ENCODE data around the gene RGS14. TPM values are rescaled to one million over a fixed set of nuclear protein-coding genes. Genes with fewer than 3 reads are reported as not detected.

Gene RGS14
- total and polyA plus RNA-seq, 4 donors = 9.3 to 32.8 (median 23.1) TPM

GRCh38 chr5:177325868-177326381, 31.8 kb upstream of the RGS14 start:
- no peak overlapping the region for H3K9ac ChIP-seq (ENCODE audit: insufficient read depth in 1 of 2, low read length in 2 of 2)
- no peak overlapping the region for H3K27ac ChIP-seq (ENCODE audit: low read depth in 1 of 2, low read length in 1 of 2)
- no peak for ATAC-seq (ENCODE audit: insufficient read depth, low FRiP score)
- no peak for DNase-seq
- H3K4me1 ChIP-seq (ENCODE audit: control insufficient read depth in 5 of 5, insufficient read depth in 5 of 5, low read length in 5 of 5) = peaks cover 0 to 2% (median 0%) of the 10 kb centered on the region in 5 donors
- TF ChIP-seq CTCF (IDR thresholded peaks at IDR 0.05; ENCODE audit: control extremely low read depth, extremely low read depth) = no peak
- peaks cover 0 to 19% (median 0%) of the 10 kb centered on the region in 4 donors for H3K36me3 ChIP-seq (ENCODE audit: control insufficient read depth in 4 of 4, insufficient read depth in 4 of 4, low read length in 4 of 4)
- 89 to 90% methylated on average over 1 of the region's 1 CpG for WGBS, 2 donors
- peaks cover 0 to 2% (median 0%) of the 10 kb centered on the region in 4 donors for H3K9me3 ChIP-seq (ENCODE audit: control insufficient read depth in 4 of 4, insufficient read depth in 3 of 4, low read length in 3 of 4)
- H3K4me3 ChIP-seq = no peak overlapping the region
- no peaks in the 10 kb centered on the region for H3K27me3 ChIP-seq (ENCODE audit: control insufficient read depth in 3 of 3, insufficient read depth in 3 of 3, low read length in 2 of 3)

- H3K36me3 ChIP-seq (ENCODE audit: control insufficient read depth in 4 of 4, insufficient read depth in 4 of 4, low read length in 4 of 4) = peaks cover 0 to 33% (median under 1%) of the 10 kb centered on the region in 4 donors
- ATAC-seq (ENCODE audit: insufficient read depth, low FRiP score) (peak; percentile 41), DNase-seq (peak in 2 of 3 donors; percentile 10 to 55)
- peak overlapping the region; percentile 49 to 61 for H3K27ac ChIP-seq (ENCODE audit: low read depth in 1 of 2, low read length in 1 of 2)
- H3K4me1 ChIP-seq (ENCODE audit: control insufficient read depth in 5 of 5, insufficient read depth in 5 of 5, low read length in 5 of 5) = peaks cover 0 to 2% (median 0%) of the 10 kb centered on the region in 5 donors
- no peak for TF ChIP-seq CTCF (IDR thresholded peaks at IDR 0.05; ENCODE audit: control extremely low read depth, extremely low read depth)
- WGBS, 2 donors = 74 to 79% methylated on average over 28 of the region's 28 CpGs
- H3K9me3 ChIP-seq (ENCODE audit: control insufficient read depth in 4 of 4, insufficient read depth in 3 of 4, low read length in 3 of 4) = peaks cover 0 to 2% (median 0%) of the 10 kb centered on the region in 4 donors
- H3K9ac ChIP-seq (ENCODE audit: insufficient read depth in 1 of 2, low read length in 2 of 2) = no peak overlapping the region
- no peak overlapping the region for H3K4me3 ChIP-seq
- H3K27me3 ChIP-seq (ENCODE audit: control insufficient read depth in 3 of 3, insufficient read depth in 3 of 3, low read length in 2 of 3) = no peaks in the 10 kb centered on the region
Measured at GRCh38 chr5:177327539-177328522, 29.9 kb upstream of the RGS14 start.

- DNase-seq = no peak
- Histone ChIP-seq H3K27me3 (ENCODE audit: control insufficient read depth in 3 of 3, insufficient read depth in 3 of 3, low read length in 2 of 3) (no peaks in the 10 kb centered on the region), H3K9ac (ENCODE audit: insufficient read depth in 1 of 2, low read length in 2 of 2) (no peak overlapping the region), H3K9me3 (ENCODE audit: control insufficient read depth in 4 of 4, insufficient read depth in 3 of 4, low read length in 3 of 4) (peaks cover 0 to 2% (median 0%) of the 10 kb centered on the region in 4 donors), H3K27ac (ENCODE audit: low read depth in 1 of 2, low read length in 1 of 2) (no peak overlapping the region), H3K4me3 (no peak overlapping the region), H3K4me1 (ENCODE audit: control insufficient read depth in 5 of 5, insufficient read depth in 5 of 5, low read length in 5 of 5) (peaks cover 0 to 2% (median 0%) of the 10 kb centered on the region in 5 donors), H3K36me3 (ENCODE audit: control insufficient read depth in 4 of 4, insufficient read depth in 4 of 4, low read length in 4 of 4) (peaks cover 4 to 41% (median 7%) of the 10 kb centered on the region in 4 donors)
- 95 to 96% methylated on average over 19 of the region's 19 CpGs for WGBS, 2 donors
- no peak for ATAC-seq (ENCODE audit: insufficient read depth, low FRiP score)
- TF ChIP-seq CTCF (IDR thresholded peaks at IDR 0.05; ENCODE audit: control extremely low read depth, extremely low read depth) = no peak
Measured at GRCh38 chr5:177328545-177329231, 29.0 kb upstream of the RGS14 start.

Measured in lung (tissue), 12 donors.